Smooth muscle cell (in vitro differentiated cells): ENCODE measurements around the gene DSCAM. TPM values are rescaled to one million over a fixed set of nuclear protein-coding genes. Genes with fewer than 3 reads are reported as not detected.
"Not testable (repeated sequence)": the region's sequence is repeated elsewhere in the genome, so short reads cannot be mapped to it uniquely, and the experiment has no call there.

Experiments used
- DNase-seq: peaks from one replicate; lab custom pipeline; 2025; ENCODE audit not compliant: unreplicated experiment; lab: John Stamatoyannopoulos, UW
- H2AFZ ChIP-seq: fragments of 200-600 bp; sonication (generic); 2 replicates; pipeline ENCODE4 v1.6.0; 2016; ENCODE audit warnings: antibody characterized with exemption, low read depth, mild to moderate bottlenecking
- H3F3A ChIP-seq: fragments of 200-600 bp; sonication (generic); 2 replicates; pipeline ENCODE4 v1.6.0; 2017; ENCODE audit warnings: antibody characterized with exemption, low read depth
- H3K27ac ChIP-seq: fragments of 200-600 bp; sonication (generic); 2 replicates; pipeline ENCODE4 v1.5.1; 2016; ENCODE audit warnings: low read depth, mild to moderate bottlenecking
- H3K27me3 ChIP-seq: fragments of 200-600 bp; sonication (generic); 2 replicates; pipeline ENCODE4 v1.6.1; 2016; ENCODE audit warnings: low read depth, mild to moderate bottlenecking
- H3K36me3 ChIP-seq: fragments of 200-600 bp; sonication (generic); 2 replicates; pipeline ENCODE4 v1.5.1; 2016; ENCODE audit warnings: low read depth
- H3K4me1 ChIP-seq: fragments of 200-600 bp; sonication (generic); 2 replicates; pipeline ENCODE4 v1.5.1; 2016; ENCODE audit warnings: low read depth
- H3K4me2 ChIP-seq: fragments of 200-600 bp; sonication (generic); 2 replicates; pipeline ENCODE4 v1.6.0; 2016; ENCODE audit warnings: mild to moderate bottlenecking
- H3K4me3 ChIP-seq: fragments of 200-600 bp; sonication (generic); 2 replicates; pipeline ENCODE4 v1.5.1; 2016; ENCODE audit warnings: mild to moderate bottlenecking
- H3K79me2 ChIP-seq: fragments of 200-600 bp; sonication (generic); 2 replicates; pipeline ENCODE4 v1.6.0; 2016; ENCODE audit warnings: low read depth, mild to moderate bottlenecking
- H3K9ac ChIP-seq: fragments of 200-600 bp; sonication (generic); 2 replicates; pipeline ENCODE4 v1.6.0; 2016; ENCODE audit warnings: low read depth
- H3K9me3 ChIP-seq: fragments of 200-600 bp; sonication (generic); replicated peaks from 2 replicates; pipeline ENCODE4 v1.5.1; 2016; ENCODE audit warnings: low read depth
- H4K20me1 ChIP-seq: fragments of 200-600 bp; sonication (generic); 2 replicates; pipeline ENCODE4 v1.6.0; 2016; ENCODE audit warnings: low read depth
- WGBS: methylation state at CpG from one replicate; pipeline ENCODE4 v1.1.7; 2016; ENCODE audit warnings: low lambda C conversion rate; 5-methylcytosine and 5-hydroxymethylcytosine counted together
- polyA plus RNA-seq: library from polyadenylated mRNA; unstranded; fragments of >200 nt; fragmentation: Nextera tagmentation; extraction: Ambion mirVana; gene quantifications from 2 replicates; pipeline ENCODE4 v1.2.1, GENCODE V29; 2016
- total RNA-seq: library from RNA; depleted of rRNA; stranded (reverse); fragments of >200 nt; gene quantifications from 2 replicates; pipeline ENCODE4 v1.2.3, GENCODE V29; 2014
- TF ChIP-seq, protein P1 (sequence below): fragments of 200-600 bp; sonication (generic); IDR thresholded peaks from 2 replicates; pipeline ENCODE4 v1.5.1; 2017; ENCODE audit warnings: borderline replicate concordance, mild to moderate bottlenecking, antibody characterized with exemption; ENCODE audit not compliant: insufficient read depth, poor library complexity, severe bottlenecking

The DSCAM gene
- total and polyA plus RNA-seq, 2 experiments from 2014 or later, result not detected

DNA sequence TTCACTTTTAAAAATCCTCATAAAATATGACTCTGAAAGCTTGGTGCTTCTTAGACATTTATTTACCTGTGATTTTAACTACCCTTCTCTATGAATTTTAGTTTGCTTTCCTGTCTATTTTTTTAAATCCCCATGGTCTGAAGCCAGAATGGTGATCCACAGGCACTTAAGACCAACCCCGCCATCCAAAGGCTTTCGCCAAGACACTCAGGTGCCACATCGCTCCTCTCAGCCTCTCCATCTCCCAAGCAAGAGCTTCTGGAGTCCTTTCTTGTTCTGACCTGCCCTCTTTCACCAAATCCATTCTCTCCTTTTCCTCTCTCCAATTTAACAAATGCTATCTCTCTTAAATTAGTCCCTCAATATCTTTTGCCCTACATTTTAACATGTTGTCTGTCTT is 515.2 kb downstream of the DSCAM start:
- Histone ChIP-seq H4K20me1 (no peaks in the 10 kb centered on the region), H3K27me3 (no peaks in the 10 kb centered on the region), H3K36me3 (no peaks in the 10 kb centered on the region), H3F3A (no peaks in the 10 kb centered on the region), H3K9me3 (no peaks in the 10 kb centered on the region), H3K79me2 (no peaks in the 10 kb centered on the region), H3K4me2 (no peak overlapping the region), H3K4me3 (no peak overlapping the region), H3K27ac (no peak overlapping the region), H2AFZ (no peak overlapping the region), H3K4me1 (no peaks in the 10 kb centered on the region), H3K9ac (no peak overlapping the region)
- TF ChIP-seq, protein P1, sequence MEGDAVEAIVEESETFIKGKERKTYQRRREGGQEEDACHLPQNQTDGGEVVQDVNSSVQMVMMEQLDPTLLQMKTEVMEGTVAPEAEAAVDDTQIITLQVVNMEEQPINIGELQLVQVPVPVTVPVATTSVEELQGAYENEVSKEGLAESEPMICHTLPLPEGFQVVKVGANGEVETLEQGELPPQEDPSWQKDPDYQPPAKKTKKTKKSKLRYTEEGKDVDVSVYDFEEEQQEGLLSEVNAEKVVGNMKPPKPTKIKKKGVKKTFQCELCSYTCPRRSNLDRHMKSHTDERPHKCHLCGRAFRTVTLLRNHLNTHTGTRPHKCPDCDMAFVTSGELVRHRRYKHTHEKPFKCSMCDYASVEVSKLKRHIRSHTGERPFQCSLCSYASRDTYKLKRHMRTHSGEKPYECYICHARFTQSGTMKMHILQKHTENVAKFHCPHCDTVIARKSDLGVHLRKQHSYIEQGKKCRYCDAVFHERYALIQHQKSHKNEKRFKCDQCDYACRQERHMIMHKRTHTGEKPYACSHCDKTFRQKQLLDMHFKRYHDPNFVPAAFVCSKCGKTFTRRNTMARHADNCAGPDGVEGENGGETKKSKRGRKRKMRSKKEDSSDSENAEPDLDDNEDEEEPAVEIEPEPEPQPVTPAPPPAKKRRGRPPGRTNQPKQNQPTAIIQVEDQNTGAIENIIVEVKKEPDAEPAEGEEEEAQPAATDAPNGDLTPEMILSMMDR, result no peak
- no peak for DNase-seq
- WGBS, result 87% methylated on average over 3 of the region's 3 CpGs

GRCh38 chr21:40331172-40331571 is 515.8 kb downstream of the DSCAM start:
- no peak overlapping the region for H2AFZ ChIP-seq
- TF ChIP-seq, protein P1, result no peak
- H3K27ac ChIP-seq, result no peak overlapping the region
- no peak overlapping the region for H3K4me3 ChIP-seq
- WGBS, result 78% methylated on average over 9 of the region's 9 CpGs
- no peaks in the 10 kb centered on the region for H3F3A ChIP-seq
- H3K79me2 ChIP-seq, result no peaks in the 10 kb centered on the region
- no peaks in the 10 kb centered on the region for H3K4me1 ChIP-seq
- no peak overlapping the region for H3K4me2 ChIP-seq
- no peaks in the 10 kb centered on the region for H3K27me3 ChIP-seq
- no peaks in the 10 kb centered on the region for H3K9me3 ChIP-seq
- no peaks in the 10 kb centered on the region for H3K36me3 ChIP-seq
- no peaks in the 10 kb centered on the region for H4K20me1 ChIP-seq
- no peak overlapping the region for H3K9ac ChIP-seq
- no peak for DNase-seq

DNA sequence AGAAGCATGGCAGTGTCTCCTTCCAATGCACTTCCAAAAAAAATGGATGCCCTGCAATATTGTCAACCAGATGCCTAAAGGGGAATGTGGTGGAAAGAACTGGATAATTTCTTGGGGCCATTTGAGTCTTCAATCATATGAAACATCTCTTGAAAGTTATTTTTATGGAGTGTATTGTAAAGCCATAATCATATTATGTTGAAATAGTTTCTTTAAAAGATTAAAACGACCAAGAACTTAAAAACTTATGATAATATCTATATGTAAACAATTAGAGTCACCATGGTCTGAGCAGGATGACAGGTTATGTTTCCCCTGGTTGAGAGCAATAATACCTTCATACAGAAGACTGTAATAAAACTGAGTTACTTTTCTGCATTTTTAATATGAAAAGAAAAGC is 522.6 kb downstream of the DSCAM start:
- H3F3A ChIP-seq, result no peaks in the 10 kb centered on the region
- no peak overlapping the region for H3K27ac ChIP-seq
- no peak overlapping the region for H2AFZ ChIP-seq
- H3K4me2 ChIP-seq, result no peak overlapping the region
- no peaks in the 10 kb centered on the region for H3K9me3 ChIP-seq
- TF ChIP-seq, protein P1, result no peak
- no peaks in the 10 kb centered on the region for H4K20me1 ChIP-seq
- H3K36me3 ChIP-seq, result no peaks in the 10 kb centered on the region
- WGBS, result 78% methylated on average over 1 of the region's 1 CpG
- H3K9ac ChIP-seq, result no peak overlapping the region
- H3K27me3 ChIP-seq, result no peaks in the 10 kb centered on the region
- H3K79me2 ChIP-seq, result no peaks in the 10 kb centered on the region
- DNase-seq, result no peak
- no peak overlapping the region for H3K4me3 ChIP-seq
- H3K4me1 ChIP-seq, result no peaks in the 10 kb centered on the region

DNA sequence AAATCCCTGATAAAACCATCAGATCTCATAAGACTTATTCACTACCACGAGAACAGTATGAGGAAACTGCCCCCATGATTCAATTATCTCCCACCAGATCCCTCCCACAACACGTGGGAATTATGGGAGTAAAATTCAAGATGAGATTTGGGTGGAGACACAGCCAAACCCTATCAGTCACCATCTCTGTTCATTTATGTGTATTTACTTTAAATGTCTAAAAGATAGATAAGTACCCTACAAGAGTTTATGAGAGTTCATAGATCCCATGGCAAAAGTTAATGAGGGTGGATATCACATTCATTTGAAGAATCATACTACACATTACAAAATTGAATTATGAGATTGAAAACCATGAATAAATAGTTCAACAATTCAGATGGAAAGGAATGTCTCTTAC is 526.2 kb downstream of the DSCAM start:
- H3K27me3 ChIP-seq, H3K9me3 ChIP-seq, H3K27ac ChIP-seq, H2AFZ ChIP-seq, DNase-seq, H3F3A ChIP-seq, H3K4me1 ChIP-seq, H3K4me2 ChIP-seq, H4K20me1 ChIP-seq, H3K36me3 ChIP-seq, H3K79me2 ChIP-seq, H3K4me3 ChIP-seq, H3K9ac ChIP-seq: not testable (repeated sequence)
- WGBS, result 71% methylated on average over 2 of the region's 2 CpGs
